NCI-H82 treated with DMSO at 0.1 percent for 48 hours (cell line): ENCODE results near the gene RBM33.
"Not testable (repeated sequence)": the region's sequence is repeated elsewhere in the genome, so short reads cannot be mapped to it uniquely, and the experiment has no call there.

Experiments
- DNase-seq: peaks from one replicate; lab custom pipeline; 2025; ENCODE audit not compliant: unreplicated experiment; lab: John Stamatoyannopoulos, UW

Gene RBM33

DNA sequence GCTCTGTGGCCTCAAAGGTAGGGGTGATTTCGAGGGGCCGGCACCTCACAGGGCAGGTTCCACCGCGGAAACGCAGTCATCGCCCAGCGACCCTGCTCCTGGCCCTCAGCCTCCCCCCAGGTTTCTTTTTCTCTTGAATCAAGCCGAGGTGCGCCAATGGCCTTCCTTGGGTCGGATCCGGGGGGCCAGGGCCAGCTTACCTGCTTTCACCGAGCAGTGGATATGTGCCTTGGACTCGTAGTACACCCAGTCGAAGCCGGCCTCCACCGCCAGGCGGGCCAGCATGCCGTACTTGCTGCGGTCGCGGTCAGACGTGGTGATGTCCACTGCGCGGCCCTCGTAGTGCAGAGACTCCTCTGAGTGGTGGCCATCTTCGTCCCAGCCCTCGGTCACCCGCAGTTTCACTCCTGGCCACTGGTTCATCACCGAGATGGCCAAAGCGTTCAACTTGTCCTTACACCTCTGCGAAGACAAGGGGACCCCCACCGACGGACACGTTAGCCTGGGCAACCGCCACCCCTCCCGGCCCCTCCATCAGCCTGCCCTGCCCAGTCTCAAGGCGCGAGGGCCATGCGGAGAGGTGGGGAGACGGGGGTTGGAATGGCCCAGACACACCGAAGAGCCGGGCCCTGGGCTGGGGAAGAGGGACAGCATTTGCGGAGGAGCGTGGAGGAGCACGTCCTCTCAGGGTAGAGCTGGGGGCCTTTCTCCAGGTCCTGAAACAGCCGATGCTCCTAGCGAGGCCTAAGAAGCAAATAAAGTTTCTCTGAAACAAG lies 161.8 kb downstream of the RBM33 start:
- no peak for DNase-seq

DNA sequence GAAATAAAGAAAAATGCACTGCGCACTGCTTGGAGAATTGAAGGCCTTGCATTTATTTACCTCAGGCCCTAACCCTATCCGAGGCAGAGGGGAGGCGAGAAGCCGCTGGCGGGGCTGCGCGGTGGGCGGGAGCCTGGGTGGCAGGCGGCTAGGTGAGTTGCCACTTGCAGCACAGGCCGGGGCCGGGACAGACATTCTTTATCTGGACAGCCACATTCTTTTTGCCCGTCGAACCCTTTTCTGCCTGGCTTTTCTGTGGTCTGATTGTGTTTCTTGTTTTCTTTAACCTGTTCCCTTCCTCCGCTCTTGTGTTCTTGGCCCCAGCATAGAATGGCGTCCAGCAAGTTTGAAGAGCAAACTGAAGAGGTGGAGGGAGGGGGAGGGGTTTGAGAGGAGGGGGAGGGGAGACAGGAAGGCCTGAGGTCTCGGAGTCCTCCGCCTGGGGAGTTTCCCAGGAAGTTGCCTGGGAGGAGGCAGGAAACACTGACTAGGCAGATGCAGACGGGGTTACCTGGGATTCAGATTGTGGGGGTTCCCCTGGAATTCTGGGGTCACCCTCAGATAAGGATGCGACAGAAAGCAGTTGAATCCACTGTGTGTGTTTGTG lies 162.7 kb downstream of the RBM33 start:
- DNase-seq = no peak

DNA sequence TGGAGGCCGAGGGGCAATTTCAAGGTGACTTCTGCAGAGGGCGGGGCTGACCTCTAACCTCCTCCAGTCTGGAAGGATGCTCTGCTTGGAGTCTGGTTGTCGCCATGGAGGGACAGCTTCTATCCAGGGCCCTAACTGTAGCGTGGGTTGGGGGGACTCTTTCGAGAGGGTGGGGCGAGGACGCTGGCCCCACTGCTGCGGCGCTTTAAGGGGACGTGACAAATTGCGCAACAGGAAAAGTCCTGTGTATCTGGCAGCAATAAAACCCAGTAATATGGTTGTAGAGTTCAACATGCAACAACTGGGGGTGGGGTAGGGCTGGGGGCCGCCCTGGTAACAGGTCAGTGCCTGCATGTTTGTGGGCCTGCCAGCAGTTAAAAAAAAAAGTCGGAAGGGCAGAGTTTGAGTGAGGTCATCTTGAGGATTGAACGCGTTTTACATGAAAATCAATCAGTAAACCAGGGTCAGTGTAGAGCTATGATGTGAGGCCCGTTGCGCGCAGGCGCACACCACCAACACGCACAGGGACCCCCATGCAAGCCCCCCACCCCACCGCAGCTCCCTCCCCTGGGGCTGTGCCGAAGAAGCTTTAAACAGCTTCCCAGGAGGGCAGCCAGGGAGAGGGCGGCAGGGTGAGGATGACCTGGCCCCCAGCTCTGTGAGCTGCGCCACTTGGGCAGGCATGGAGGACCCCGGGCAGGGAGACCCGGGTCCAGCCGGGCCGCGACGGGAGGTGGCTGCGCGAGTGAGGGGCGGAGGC lies 163.5 kb downstream of the RBM33 start:
- DNase-seq = no peak

DNA sequence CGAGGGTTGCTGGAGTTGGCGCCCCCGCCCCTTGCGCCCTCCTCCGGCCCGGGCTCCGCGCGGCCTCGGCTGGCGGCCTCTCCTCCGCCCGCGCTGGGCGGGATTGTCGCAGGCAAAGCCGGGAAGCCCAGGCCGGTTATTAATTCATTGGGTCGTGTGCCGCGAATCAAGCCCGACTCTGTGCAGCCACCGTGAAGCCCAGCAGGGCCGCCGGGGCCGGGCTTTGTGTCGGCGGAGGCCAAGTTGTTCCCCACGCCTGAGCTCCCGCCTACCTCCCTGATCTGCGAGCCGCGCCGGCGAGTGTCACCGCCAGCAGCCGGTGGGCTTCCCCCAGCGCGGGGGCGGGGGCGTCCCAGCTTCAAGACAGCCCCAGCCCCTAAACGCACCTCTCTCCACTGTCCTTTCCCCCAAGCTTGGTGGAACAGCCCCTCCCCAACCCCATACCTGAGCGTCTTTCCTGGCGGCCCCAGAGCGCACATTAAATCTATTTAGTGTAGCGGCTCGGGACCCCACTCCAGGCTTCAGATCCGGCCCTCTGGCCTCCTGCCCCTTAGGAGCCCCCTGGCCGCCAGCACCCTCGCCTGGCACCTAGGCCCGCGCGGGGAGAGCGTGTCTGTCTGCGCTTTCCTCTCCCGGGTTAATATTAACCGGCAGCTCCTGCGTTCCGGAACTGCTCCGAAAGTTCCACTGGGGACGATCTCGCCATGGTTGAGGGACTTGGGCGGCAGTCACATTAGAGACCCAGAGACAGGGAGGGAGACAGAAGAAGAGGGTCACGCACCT lies 164.3 kb downstream of the RBM33 start:
- DNase-seq = no peak

GRCh38 chr7:155809332-155809946 lies 165.0 kb downstream of the RBM33 start:
- no peak for DNase-seq

- no peak for DNase-seq
Observed at GRCh38 chr7:155809947-155810769, 165.7 kb downstream of the RBM33 start.

GRCh38 chr7:155810770-155811559 lies 166.5 kb downstream of the RBM33 start:
- DNase-seq = no peak

- no peak for DNase-seq
Observed at GRCh38 chr7:155811560-155811894, 167.1 kb downstream of the RBM33 start.

- DNase-seq = no peak
Observed at GRCh38 chr7:155811895-155812761, 167.7 kb downstream of the RBM33 start, which contains the start of gene SHH. Gene SHH (minus strand): TSS chr7:155812463. CDS start chr7:155812122, 341 bp downstream.

DNA sequence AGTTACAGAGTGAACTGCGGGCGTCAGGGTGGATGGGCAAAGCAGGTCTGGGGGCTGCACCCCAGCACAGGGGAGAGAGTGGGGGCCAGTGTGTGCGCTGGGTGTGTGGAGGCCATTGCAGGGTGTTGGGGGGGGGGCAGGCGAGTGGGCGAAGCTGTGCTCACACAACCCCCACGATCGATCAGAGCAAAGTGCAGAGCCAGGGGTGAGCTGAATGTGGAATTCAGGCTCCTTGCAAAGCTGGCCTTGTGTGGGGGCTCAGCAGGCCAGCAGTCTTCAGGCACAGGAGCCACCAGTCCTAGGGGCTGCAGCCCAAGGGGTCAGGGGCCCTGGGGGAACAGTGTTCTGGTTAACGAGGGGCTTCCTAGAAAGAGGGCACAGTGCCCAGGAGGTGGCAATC lies 168.7 kb downstream of the RBM33 start:
- DNase-seq = no peak

GRCh38 chr7:155813546-155814315 lies 169.3 kb downstream of the RBM33 start:
- no peak for DNase-seq

DNA sequence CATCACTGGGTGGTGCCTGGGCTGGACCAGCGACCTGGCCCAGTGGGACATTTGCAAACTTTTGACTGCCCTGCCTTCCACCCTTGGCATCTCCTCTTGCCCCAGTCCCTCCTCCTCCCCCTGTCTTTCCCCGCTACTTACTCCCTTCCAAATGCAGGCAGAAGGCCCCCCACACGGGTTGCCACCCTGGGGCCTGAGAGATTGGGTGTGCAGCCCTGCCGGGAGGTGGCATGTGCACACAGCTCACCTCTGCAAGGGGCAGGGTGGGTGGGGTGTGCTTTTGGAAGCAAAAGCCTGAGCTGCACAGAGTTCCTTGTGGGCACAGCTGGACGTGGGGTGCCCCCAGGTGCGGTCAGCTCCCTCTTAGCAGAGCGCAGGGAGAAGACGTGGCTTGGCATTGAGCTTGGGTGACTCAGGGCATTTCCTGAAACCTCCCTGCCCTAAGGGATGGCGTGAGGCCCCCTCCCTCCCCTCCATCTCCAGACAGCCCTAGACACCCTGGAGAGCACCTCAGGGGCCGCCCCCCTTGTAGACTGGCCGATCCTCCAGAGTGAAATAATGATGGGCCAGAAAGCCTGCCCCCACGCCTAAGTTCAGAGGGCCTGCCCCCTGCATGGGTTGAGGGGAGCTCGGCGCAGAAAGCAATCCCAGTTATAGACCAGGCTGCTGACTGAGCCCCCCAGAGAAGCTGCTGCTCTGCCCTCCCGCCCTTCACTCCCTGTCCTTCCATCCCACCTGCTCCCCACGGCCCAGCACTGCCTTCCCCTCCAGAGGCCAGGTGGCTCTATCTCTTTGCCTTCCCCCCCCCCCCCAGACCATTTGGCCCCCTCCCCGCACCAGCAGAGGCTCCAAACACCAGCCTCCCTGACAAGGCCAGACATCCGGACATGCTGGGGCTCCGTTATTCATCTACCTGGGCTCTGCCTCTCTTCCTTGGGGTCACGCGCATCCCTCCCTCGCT lies 170.1 kb downstream of the RBM33 start:
- no peak for DNase-seq

GRCh38 chr7:155815332-155816191 lies 171.1 kb downstream of the RBM33 start:
- no peak for DNase-seq

DNA sequence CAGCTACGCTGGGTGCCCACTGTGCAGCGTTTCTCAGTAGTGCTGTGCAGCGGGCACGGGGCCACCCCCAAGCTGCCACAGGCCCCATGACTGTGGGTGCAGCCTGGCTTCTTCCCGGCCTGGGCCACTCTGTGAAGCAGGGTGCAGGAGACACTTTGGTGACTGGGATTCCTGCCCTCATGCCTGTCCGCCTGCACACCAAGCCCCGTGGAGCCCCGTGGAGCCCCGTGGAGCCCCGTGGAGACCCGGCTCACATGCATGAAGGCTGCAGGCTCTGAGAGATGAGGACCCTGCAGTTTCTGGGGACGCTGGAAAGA lies 171.7 kb downstream of the RBM33 start:
- no peak for DNase-seq

DNA sequence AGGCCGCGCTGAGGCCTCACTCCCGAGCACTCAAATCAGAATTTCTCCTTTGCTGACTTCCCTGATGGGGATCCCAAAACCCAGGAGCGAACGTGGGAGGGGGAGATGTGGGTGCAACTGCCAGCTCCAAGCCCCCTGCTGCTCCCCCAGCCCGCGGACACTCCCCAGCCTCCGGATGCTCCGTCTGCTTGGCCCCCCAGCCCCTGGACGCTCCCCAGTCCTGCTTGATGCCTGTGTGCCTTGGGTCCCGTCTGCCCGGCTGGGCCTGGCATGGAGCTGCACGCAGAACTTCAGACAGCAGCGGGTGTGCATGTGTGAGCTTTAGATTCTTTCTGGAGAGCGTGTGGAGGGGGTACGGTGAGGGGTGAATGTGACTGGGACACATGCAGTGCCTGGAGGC lies 172.5 kb downstream of the RBM33 start:
- no peak for DNase-seq

DNA sequence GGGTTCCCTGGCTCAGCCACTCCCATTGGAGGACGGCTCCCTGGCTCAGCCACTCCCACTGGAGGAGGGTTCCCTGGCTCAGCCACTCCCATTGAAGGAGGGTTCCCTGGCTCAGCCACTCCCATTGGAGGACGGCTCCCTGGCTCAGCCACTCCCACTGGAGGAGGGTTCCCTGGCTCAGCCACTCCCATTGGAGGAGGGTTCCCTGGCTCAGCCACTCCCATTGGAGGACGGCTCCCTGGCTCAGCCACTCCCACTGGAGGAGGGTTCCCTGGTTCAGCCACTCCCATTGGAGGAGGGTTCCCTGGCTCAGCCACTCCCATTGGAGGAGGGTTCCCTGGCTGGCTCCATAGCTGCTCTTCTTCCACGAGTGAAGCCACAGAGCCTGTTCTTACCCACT lies 173.1 kb downstream of the RBM33 start:
- DNase-seq = not testable (repeated sequence)
